Measurements from ENCODE around the gene GTF2F1. TPM values are rescaled to one million over a fixed set of nuclear protein-coding genes. Genes with fewer than 3 reads are reported as not detected.
A peak's percentile ranks its signal among the peaks of the same experiment; 100 is the strongest.
"Not testable (repeated sequence)": the region's sequence is repeated elsewhere in the genome, so short reads cannot be mapped to it uniquely, and the experiment has no call there.

GTF2F1 gene, protein sequence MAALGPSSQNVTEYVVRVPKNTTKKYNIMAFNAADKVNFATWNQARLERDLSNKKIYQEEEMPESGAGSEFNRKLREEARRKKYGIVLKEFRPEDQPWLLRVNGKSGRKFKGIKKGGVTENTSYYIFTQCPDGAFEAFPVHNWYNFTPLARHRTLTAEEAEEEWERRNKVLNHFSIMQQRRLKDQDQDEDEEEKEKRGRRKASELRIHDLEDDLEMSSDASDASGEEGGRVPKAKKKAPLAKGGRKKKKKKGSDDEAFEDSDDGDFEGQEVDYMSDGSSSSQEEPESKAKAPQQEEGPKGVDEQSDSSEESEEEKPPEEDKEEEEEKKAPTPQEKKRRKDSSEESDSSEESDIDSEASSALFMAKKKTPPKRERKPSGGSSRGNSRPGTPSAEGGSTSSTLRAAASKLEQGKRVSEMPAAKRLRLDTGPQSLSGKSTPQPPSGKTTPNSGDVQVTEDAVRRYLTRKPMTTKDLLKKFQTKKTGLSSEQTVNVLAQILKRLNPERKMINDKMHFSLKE
- 69.7 TPM for polyA plus RNA-seq (2013, experiment 1 of 2; ENCODE audit: insufficient read length)
- polyA plus RNA-seq (2013, experiment 2 of 2; ENCODE audit: insufficient read length): 68.2 TPM

DNA sequence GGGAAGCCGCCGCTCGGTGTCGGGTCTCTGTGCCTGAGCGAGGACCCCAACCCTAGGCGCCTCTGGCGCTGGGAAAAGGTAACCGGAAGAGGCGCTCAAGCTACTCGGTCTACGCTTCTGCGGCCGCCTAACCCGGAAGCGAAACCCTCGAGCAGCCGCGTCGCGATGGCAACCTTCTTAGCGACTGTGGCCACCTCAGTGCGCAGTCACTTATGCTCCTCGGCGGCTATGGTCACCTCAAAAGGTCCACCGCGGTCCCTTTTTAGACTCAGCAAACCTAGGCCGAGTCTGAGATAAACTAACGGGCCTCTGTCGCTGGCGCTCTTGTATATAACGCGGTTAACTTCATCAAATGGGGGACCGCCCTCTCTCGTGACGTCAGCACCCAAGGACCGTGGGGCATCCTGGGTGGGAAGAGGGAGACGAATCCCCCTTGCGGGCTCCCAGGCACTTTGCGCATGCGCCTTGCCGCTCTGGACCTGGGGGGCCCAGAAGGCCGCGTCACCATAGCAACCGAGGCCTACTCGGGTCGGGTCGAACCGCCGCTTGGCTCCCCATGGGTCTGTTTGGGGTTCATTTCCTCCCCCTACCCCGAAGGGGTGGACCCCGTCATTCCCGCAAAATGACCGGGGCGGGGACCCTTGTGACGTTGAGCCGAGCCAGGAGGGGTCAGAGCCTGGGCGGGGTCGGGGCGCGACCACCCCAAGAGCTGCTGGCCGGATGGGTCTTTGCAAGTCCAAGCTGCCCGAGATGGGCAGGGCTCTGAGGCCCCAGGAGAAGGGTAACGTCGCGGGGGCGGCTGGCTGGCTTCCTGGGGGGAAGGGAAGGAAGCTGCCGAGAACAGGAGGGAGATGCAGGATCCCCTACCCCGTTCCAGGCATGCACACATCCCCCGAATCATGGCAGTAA lies at the start of gene GTF2F1:
Gene GTF2F1 (minus strand): TSS at position 91 of the 909 bp plus-strand sequence. CDS start 169 bp downstream, outside the sequence.
- DNase-seq: peak; percentile 97

DNA sequence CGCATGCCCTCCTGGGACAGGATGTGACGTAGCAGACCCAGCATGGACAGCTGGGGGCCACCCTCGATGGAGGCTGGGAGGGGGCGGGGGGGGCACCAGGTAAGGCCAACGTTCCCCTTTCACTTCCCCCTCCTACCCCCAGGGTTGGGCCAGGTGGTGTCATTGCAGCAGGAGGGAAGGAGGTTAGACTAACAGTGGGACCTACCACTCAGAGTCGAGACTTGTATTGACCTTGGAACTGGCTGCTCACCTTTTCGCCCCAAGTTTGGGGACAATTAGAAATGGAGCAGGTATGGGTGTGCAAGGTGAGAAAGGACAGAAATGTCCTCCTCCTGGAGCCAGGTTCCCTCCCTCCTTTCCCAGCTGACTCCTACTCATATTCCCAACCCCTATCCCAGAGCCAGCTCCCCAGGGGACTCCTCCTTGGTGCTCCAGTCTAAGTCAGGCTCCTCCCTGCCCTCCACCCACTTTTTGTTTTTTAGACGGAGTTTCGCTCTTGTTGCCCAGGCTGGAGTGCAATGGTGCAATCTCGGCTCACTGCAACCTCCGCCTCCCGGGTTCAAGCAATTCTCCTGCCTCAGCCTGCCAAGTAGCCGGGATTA lies 49.2 kb upstream of the GTF2F1 start:
- no peak for DNase-seq

DNA sequence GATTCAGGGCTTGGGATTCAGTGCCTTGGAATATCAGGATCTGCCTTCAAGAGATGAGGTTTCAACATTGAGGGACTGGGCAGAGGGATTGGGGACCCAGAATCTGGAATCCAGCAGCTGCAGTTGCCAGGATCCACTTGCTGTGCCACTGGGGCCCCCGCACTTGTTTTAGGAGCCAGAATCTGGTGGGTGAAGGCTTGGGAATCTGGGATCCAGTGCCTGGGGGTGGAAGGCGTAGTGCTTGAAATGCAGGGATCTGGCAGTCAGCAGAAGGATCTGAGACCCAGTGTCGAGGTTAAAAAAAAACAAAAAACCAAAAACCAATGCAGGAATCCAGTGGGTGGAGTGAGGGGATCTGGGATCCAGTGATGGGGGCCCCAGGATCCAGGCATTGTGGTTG lies 47.9 kb upstream of the GTF2F1 start:
- DNase-seq: no peak

DNA sequence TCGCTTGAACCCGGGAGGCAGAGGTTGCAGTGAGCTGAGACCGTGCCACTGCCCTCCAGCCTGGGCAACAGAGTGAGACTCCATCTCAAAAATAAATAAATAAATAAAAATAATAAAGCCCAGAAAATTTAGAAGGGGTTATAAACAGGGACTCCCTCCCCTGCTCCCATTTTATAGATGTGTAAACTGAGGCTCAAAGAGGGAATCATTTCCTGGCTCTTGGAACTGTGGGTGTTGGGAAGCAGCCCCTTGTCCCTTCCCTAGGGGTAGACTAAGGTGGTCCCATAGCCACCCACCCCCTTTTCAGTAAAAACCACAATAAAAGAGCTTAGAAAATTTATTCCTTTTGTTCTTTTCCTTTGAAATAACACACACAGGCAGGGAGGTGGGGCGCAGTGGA lies 46.8 kb upstream of the GTF2F1 start:
- DNase-seq: no peak

DNA sequence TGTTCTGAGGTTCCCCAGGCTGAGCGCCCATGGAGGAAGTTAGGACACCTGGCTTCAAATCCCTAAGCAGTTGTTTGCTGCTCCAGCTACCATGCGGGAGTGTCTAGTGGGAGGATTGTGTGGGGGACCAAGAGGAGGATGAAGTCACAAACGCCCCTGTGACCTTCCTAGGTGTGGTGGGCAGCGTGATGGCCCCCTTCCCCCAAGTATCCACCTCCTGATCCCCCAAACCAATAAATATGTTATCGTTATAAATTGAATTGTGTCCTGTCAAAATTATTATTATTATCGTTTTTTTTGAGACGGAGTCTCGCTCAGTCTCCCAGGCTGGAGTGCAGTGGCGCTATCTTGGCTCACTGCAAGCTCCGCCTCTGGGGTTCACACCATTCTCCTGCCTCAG lies 40.7 kb upstream of the GTF2F1 start, which contains the start of gene SLC25A41:
Gene SLC25A41 (minus strand): TSS at position 101 of the 400 bp plus-strand sequence. CDS start 70 bp downstream, at position 31.
- DNase-seq: no peak

DNA sequence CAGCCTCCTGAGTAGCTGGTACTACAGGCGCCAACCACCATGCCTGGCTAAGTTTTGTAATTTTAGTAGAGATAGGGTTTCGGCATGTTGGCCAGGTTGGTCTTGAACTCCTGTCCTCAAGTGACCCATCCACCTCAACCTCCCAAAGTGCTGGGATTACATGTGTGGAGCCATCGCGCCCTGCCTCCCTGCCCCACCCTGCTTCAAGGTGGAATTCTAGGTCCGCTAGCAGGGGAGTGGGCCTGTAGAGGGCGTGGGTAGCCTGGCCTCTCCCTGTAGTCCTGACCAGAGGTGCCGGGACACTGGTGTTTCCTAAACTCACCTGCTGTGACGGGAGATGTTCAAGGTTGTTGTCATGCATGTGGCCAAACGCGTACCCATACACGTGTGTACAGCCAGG lies 40.2 kb upstream of the GTF2F1 start:
- DNase-seq: no peak

DNA sequence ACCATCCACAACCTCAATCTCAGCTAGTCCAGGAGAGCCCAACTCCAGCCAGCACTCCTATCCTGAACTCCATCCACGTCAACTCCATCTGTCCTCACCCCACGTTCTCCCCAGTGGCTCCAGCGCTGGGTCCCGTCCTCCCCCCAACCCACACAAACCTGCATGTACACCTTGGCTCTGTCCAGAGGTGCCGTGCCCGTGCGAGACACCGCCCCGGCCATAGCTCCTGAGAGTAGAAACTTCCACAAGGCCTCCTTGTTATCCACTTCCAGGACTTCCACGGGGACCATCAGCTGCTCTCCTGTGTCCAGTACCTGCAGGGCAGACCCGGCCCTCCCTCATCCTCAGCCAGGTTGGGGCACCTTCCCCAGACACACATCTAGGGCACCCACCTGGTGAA lies 38.9 kb upstream of the GTF2F1 start:
- no peak for DNase-seq

DNA sequence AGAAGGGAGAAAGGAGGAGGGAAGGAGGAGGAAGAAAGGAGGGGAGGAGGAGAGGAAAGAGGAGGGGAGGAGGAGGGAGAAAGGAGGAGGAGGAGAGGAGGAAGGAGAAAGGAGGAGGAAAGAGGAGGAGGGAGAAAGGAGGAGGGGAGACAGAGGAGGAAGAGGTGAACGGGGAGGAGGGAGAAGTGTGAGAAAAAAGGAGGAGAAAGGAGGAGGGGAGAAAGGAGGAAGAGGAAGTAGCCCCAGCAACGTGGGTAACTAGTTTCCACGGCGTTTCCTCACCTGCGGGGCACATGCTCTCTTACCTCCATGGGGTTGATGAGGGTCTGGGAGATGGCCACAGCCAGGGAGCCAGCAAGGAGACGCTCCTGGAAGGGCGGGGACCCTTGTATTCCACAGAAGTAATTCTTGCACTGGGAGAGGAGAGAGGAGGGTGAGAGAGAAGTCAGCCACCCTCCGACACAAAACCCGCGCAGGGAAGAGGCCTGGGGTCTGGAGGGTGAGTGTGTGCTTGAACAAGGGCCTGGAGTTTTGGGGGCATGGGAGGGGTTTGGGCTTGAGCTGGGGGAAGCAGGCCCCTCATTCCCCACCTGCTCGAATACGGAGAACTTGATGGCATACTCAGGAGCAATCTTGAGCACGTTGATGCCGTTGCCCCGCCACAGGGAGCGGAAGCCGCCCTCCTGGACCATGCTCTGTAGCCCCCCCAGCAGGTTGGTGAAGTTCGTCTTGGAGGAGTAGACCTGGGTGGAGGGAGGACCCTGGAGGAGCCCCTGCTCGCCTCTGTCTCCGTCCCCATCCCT lies 36.7 kb upstream of the GTF2F1 start:
- no peak for DNase-seq

DNA sequence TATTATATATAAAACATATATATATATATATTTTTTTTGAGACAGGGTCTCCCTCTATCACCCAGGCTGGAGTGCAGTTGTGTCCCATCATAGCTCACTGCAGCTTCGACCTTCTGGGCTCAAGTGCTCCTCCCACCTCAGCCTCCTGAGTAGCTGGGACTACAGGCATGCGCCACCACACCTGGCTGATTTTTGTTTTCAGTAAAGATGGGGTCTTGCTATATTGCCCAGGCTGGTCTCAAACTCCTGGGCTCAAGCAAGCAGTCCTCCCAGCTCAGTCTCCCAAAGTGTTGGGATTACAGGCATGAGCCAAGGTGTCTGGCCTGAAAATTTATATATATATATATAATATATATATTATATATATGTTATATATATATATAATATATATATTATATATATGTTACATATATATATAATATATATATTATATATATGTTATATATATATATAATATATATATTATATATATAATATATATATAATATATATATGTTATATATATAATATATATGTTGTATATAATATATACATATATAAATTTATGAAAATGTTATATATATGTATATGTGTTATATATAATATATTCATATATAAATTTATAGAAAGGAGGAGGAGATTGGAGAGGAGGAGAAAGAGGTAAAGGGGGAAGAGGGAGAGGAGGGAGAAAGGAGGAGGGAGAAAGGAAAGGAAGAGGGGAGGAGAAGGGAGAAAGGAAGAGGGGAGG lies 35.9 kb upstream of the GTF2F1 start:
- DNase-seq: not testable (repeated sequence)

DNA sequence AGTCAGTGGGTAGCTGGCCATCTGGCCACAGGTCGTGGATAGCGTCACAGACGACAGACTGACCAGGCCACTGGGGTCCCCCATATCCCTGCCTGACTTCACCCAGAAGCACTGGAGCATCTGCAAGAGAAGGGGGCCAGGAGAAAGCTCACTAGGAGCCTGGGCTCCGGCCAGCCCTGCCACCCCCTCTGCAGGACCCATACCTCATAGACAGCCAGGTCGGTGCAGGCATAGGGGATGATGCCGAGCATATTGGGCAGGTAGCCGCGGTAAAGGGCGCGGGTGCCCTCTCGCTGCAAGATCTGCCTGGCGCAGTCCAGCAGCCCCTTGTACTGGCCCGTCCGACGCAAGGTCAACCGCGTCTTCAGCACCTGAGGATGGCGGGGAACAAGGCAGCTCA lies 34.2 kb upstream of the GTF2F1 start:
- no peak for DNase-seq

DNA sequence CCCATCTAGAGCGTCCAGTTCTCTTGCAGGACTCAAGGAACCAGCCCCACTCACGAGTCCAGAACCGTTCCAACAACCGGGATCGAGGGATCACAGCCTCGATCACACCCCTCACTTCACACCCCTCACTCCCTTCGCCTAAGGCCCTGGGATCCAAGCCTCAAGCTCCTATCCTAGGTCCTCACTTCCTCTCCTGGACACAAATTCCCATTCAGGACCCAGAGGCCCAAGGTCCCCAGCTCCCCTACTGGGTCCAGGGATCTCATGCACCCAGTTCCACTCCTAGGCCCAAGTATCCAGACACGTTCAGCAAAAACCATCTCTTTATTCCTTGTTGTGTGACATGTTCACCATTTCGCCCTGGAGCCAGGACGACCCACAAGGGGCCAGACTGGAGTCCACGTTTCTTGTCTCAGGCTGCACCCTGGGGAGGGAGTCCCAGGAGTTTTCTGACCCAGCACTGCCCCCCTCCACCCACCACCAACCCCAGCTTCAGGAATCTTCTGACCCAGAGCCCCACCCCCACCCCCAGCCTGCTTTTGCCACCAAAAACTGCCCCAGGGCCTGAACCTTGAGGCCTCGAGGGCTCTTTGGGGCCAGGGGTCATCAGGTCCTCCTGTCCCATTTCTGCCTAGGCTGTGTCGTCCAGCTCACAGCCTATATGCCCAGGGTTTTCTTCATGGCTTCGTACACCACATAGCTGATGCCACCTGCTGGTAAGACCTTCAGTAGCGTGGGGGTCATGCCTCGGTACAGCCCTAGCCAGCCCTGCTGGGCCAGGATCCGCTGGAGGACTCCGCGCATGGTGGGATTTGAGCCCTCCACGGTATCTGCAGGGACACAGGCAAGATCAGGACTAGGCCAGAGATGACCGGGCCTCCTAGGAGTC lies 33.0 kb upstream of the GTF2F1 start:
- no peak for DNase-seq

DNA sequence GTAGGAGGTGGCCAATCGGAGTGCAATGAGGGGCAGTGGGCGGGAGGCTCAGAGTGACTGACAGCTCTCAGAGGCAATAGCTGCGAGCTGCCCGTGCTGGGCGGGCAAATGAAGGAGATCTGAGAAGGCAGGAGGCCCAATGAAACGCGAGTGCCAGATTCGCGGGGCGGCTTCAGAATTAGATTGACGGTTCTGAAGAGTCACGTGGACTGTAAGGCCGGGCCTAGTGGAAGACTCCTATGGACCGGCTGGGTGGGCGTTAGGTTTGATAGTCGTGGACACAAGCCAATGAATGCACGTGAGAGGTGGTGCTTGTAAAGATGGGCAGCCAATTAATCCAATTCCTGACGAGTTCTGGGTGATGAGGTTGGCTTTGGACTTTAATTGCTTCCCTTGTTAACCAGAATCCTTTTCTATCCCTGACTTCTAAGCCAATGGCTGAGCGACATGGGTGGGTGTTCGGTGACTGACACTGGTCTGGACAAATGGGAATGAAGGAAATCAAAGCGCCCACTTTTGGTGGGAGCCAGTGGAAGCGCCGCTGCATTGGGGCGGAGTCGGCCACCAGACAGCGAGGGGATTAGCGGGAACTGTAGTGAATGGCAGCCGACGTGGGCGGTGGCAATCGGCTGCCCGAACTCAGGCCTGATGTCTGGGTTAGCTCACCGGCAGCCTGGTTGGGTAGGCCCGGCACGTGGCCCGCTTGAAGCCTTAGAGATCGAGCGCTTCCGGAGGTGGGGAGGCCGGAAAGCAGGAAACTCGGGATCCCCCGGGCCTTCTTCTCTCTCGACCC lies 32.2 kb upstream of the GTF2F1 start:
- DNase-seq: peak; percentile 100

DNA sequence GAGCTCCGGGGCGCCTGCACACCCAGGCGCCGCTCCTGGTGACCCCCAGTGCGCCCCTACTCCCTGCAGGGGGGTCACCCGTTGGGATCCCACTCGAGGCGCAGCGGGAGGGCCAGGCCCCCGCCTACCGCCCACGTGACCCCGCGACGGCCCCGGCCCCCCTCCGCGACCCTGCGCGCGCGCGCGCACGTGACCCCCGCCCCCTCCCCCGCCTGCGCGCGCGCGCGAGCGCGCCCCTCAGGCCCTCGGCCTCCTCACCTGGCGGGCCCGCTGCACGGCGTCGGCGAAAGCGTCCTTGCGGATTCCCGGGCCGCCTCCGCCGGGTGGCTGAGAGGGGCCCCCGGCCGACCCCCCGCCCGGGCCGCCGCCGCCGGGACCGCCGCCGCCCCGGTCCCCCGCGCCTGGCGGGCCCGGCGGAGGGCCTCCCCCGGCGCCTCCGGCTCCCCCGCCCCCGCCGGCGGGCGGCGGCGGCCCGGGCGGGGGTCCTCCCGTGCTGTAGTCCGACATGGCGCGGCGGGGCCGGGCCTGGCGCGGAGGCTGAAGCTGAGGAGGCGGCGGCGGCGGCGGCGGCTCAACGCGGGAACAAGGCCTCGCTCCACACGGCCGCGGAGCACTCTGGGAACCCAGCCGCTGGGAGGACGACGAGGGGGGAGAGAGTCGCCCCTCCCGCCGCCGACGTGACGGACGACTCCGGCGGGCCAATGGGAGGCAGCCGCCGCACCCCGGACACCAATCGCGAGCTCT lies 31.4 kb upstream of the GTF2F1 start, which contains the start of gene KHSRP:
Gene KHSRP (minus strand): TSS at position 617 of the 744 bp plus-strand sequence. CDS start 110 bp downstream, at position 507.
- DNase-seq: no peak

DNA sequence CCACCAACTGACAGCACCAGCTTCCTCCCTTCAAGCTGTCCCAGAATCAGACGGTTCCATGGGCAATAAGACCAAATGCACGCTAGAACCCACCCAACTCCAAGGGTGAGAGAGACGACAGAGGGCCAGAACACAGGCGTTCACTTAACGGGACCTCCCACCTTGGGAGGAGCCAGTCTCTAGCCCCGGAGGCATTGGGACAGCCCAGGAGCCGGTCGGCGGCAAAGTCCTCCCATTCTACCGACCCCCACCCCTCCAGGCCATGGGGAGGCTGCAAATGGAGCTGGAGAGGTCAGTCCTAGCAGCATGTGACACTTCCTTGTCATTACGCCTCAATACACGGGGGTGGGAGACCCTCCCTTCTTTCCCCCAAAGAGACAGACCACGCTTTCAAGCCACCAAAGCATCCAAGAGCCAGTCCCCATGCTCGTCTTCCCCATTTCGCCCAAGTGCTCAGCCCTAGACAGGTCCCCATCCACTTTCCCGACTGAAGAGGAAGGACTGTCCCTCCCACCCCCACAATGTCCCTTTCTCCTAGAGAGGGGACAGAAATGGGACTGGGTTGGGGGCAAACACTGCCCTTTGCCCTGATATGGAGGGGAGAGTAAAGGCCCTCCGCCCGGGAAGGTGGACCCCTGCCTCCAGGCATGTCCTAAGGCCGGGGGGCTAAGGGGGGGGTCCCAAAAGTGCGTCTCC lies 30.7 kb upstream of the GTF2F1 start:
- peak; percentile 40 for DNase-seq

DNA sequence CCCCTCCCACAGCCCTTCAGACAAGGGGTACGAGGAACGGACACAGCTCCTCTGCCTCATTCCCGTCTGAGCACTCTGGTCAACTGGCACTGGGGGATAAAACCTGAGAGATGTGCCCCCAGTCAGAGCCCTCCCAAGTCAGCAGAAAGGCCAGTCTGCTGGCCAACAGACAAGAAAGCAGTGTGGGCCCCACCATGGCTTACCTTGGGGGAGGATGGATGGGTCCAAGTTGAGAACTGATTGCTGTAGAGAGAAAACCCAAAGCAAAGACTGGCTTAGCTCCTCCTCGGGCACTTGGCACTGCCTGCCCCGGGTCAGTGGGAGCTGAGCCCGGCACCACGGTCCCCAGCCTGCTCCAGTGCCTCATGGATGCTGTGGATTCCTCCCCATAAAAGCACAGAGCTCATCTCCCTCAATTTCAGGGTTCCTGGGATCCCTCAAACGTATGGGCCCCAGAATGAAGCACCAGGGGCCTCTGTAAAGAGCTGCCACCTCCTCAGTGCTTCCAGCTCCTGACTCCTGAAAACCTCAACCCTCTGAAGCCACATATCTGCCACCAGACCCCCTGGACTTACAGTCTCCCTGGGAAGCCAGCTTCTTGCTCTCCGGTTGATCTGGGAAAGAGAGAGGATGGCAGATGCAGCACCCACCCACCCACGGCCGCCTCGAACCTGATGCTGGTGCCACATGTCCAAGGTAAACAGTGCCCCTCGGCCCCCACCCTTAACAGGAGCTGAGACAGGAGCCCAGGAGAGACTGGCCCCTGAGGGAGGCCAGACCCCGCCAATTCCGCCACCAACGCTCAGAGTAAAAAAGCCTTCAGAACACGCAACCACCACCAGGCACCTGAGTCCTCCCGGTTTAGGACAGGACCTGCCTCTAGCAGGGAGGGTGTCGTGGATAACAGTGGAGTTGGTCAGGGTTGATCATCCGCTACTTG lies 28.4 kb upstream of the GTF2F1 start:
- no peak for DNase-seq

DNA sequence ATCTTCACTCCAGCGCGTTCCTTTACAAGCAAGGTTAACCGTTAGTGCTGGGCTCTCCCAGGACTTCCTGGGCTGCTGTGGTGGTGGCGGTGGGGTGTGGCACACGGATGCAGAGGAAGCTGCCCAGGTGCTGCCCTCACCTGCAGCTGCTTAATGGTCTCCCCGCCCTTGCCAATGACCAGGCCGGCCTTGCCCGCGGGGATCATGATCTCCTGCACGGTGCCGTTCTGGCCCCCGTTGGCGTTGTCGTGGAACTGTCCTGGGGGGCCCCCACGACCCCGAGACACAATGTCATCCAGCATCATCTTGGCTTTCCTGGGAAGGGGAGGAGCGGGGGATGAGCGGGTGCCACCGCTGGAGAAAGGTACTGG lies 25.6 kb upstream of the GTF2F1 start:
- DNase-seq: no peak
